ENCODE results near the gene PIGB.
"Not testable (repeated sequence)": the region's sequence is repeated elsewhere in the genome, so short reads cannot be mapped to it uniquely, and the experiment has no call there.

Gene PIGB

DNA sequence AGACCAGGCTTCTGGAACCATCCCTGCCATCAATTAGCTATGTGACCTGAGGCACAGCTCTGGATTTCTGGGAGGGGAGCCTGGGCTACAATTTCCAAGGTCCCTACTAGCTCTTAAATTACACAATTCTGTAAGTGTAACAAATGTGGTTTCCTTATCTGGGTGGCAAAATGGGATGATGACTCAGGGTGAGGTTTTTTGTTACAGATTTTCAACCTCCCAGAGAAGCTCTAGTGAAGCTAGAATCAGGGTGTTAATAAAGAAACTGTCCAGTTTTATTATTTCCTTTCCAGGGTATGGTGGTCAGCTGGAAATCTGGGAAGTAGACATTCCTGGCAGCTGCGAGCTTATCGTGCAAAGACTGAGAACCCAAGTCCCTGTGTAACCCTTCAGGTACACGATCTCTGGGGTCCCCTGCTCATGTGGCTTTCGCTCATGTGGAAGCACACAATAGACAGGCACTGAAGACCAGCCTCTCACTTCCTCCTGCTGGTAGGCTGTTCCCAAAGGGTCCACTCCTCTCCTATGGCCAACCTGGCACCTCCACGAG lies 36.7 kb upstream of the PIGB start:
- H3K36me3 ChIP-seq (ENCODE audit: low read depth), result no peaks in the 10 kb centered on the region; the same call in 1 of the 2 replicates
- DNase-seq (ENCODE audit: low spot score) (no peak), ATAC-seq (ENCODE audit: low read depth) (peak; percentile 63)
- H3K4me3 ChIP-seq (ENCODE audit: severe bottlenecking), result no peak overlapping the region
- H3K27ac ChIP-seq (ENCODE audit: poor library complexity, severe bottlenecking), result no peak overlapping the region
- H3K27me3 ChIP-seq (ENCODE audit: insufficient read depth, poor library complexity, severe bottlenecking), result no peaks in the 10 kb centered on the region
- TF ChIP-seq, protein P1, sequence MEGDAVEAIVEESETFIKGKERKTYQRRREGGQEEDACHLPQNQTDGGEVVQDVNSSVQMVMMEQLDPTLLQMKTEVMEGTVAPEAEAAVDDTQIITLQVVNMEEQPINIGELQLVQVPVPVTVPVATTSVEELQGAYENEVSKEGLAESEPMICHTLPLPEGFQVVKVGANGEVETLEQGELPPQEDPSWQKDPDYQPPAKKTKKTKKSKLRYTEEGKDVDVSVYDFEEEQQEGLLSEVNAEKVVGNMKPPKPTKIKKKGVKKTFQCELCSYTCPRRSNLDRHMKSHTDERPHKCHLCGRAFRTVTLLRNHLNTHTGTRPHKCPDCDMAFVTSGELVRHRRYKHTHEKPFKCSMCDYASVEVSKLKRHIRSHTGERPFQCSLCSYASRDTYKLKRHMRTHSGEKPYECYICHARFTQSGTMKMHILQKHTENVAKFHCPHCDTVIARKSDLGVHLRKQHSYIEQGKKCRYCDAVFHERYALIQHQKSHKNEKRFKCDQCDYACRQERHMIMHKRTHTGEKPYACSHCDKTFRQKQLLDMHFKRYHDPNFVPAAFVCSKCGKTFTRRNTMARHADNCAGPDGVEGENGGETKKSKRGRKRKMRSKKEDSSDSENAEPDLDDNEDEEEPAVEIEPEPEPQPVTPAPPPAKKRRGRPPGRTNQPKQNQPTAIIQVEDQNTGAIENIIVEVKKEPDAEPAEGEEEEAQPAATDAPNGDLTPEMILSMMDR (IDR thresholded peaks at IDR 0.05; ENCODE audit: poor library complexity, severe bottlenecking), result no peak
- peaks cover 19% of the 10 kb centered on the region for H3K4me1 ChIP-seq (ENCODE audit: insufficient read depth, poor library complexity, severe bottlenecking)
- H3K9me3 ChIP-seq (ENCODE audit: severe bottlenecking), result no peaks in the 10 kb centered on the region

DNA sequence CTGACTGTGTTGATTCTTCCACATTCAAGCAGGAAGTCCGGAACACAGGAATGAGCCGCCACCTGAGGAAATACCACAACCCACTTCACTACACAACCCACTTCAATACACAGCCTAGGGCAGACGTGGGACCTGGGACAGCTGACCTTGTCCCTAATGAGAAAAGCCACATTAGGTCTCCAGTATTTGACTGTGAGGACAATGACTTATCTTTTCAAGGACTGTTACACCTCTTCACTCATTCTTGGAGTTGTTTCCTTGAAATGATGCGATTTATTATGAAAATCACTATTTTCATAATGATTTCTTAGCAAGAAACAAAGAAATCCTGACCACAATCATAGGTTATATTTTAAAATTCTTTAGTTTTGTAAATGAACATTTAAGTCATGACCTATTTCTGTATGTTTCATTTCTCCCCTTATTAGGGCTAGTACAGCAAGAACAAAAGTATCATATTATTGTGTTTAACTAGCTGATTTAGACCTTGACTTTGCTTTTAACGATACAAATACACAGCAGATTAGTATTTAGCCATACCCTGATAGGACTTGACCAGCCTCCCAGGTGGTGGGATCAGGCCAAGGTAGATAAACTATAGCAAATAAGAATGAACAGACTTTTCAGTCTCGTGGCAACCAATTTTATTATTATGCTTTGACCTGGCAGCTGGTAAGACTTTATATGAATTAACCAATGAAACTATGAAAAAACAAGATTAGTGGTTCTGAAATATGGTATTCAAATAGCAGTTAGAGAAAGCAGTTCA lies 35.5 kb upstream of the PIGB start:
- Histone ChIP-seq H3K27me3 (ENCODE audit: insufficient read depth, poor library complexity, severe bottlenecking) (no peaks in the 10 kb centered on the region), H3K4me3 (ENCODE audit: severe bottlenecking) (no peak overlapping the region), H3K4me1 (ENCODE audit: insufficient read depth, poor library complexity, severe bottlenecking) (peaks cover 19% of the 10 kb centered on the region), H3K27ac (ENCODE audit: poor library complexity, severe bottlenecking) (no peak overlapping the region), H3K36me3 (ENCODE audit: low read depth) (no peaks in the 10 kb centered on the region), H3K9me3 (ENCODE audit: severe bottlenecking) (no peaks in the 10 kb centered on the region)
- DNase-seq (ENCODE audit: low spot score) (no peak), ATAC-seq (ENCODE audit: low read depth) (no peak)
- TF ChIP-seq, protein P1 (IDR thresholded peaks at IDR 0.05; ENCODE audit: poor library complexity, severe bottlenecking), result no peak

DNA sequence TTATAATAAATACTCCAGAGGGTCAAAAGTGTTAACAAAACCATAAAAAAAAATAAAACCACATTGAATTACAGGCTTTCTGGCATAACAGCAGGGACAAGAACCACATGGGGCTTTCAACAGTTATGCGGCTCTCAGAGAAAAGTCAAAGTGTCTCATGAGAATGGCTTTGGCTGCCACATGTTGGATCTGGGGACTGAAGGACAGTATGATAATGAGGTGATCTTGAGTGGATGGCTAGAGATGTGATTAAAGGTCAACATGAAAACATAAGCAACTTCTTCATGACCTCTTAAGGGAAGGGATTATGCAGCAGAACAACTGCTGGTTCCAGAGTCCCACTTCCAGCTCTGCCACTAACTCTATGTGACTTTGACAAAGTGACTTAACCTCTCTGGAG lies 34.6 kb upstream of the PIGB start:
- Histone ChIP-seq H3K27ac (ENCODE audit: poor library complexity, severe bottlenecking) (no peak overlapping the region), H3K4me1 (ENCODE audit: insufficient read depth, poor library complexity, severe bottlenecking) (peaks cover 18% of the 10 kb centered on the region), H3K36me3 (ENCODE audit: low read depth) (no peaks in the 10 kb centered on the region), H3K27me3 (ENCODE audit: insufficient read depth, poor library complexity, severe bottlenecking) (no peaks in the 10 kb centered on the region), H3K9me3 (ENCODE audit: severe bottlenecking) (no peaks in the 10 kb centered on the region), H3K4me3 (ENCODE audit: severe bottlenecking) (no peak overlapping the region)
- no peak for DNase-seq (ENCODE audit: low spot score)
- ATAC-seq (ENCODE audit: low read depth), result no peak
- TF ChIP-seq, protein P1 (IDR thresholded peaks at IDR 0.05; ENCODE audit: poor library complexity, severe bottlenecking), result no peak

DNA sequence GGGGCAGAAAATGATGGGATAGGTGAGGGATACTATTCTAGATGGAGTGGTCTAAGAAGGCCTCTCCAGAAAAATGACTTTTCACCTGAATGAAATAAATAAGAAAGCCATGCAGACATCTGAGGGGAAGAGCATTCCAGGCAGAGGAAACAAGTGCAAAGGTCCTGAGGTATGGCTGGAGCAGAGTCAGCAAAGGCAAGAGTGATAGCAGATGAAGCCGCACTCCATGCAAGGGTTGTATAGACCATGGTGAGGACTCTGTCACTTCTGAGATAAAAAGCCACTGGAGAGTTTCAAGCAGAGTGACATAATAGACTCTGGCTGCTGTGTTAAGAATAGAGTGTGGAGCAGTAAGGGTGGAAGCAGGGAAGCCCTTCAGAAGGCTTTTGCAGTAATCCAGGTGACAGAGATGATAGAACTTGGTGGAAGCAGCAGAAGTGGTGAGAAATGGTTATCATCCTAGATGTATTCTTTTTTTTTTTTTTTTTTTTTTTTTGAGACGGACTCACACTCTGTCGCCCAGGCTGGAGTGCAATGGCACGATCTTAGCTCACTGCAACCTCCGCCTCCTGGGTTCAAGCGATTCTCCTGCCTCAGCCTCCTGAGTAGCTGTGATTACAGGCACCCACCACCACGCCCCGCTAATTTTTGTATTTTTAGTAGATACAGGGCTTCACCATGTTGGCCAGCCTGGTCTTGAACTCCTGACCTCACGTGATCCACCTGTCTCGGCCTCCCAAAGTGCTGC lies 32.4 kb upstream of the PIGB start:
- H3K4me3 ChIP-seq (ENCODE audit: severe bottlenecking); H3K36me3 ChIP-seq (ENCODE audit: low read depth); H3K27ac ChIP-seq (ENCODE audit: poor library complexity, severe bottlenecking); ATAC-seq (ENCODE audit: low read depth); H3K4me1 ChIP-seq (ENCODE audit: insufficient read depth, poor library complexity, severe bottlenecking); DNase-seq (ENCODE audit: low spot score); H3K27me3 ChIP-seq (ENCODE audit: insufficient read depth, poor library complexity, severe bottlenecking); H3K9me3 ChIP-seq (ENCODE audit: severe bottlenecking): not testable (repeated sequence)

DNA sequence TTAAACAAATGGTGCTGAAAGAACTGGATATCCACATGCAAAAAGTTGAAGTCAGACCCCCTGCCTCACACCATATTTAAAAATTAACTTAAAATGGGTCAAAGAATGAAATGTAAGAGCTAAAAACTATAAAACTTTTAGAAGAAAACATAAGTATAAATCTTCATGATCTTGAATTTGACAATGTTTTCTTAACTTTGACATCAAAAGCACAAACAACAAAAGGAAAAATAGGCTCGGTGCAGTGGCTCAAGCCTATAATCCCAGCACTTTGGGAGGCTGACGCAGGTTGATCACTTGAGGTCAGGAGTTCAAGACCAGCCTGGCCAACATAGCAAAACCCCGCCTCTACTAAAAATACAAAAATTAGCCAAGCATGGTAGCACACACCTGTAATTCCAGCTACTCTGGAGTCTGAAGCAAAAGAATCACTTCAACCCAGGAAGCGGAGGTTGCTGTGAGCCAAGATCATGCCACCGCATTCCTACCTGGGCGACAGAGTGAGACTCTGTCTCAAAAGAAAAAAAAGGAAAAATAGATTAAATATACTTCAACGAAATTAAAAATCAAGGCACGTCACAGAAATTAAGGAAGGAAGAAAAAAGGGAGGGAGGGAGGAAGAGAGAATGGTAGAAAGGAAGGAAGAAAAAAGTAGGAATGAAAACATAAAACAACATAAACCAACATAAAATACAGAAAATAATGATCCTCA lies 30.9 kb upstream of the PIGB start:
- Histone ChIP-seq H3K36me3 (ENCODE audit: low read depth) (no peaks in the 10 kb centered on the region), H3K4me3 (ENCODE audit: severe bottlenecking) (peak overlapping the region; percentile 61)

More for the DNA sequence above, 30.9 kb upstream of the PIGB start:
- DNase-seq (ENCODE audit: low spot score), result no peak
- Histone ChIP-seq H3K9me3 (ENCODE audit: severe bottlenecking) (no peaks in the 10 kb centered on the region), H3K27me3 (ENCODE audit: insufficient read depth, poor library complexity, severe bottlenecking) (no peaks in the 10 kb centered on the region), H3K4me1 (ENCODE audit: insufficient read depth, poor library complexity, severe bottlenecking) (no peaks in the 10 kb centered on the region), H3K27ac (ENCODE audit: poor library complexity, severe bottlenecking) (no peak overlapping the region)
- ATAC-seq (ENCODE audit: low read depth), result no peak
- TF ChIP-seq, protein P1 (IDR thresholded peaks at IDR 0.05; ENCODE audit: poor library complexity, severe bottlenecking), result no peak

Measured in RWPE2 (cell line).